Nephron progenitor cell (in vitro differentiated cells): Measurements from ENCODE around the gene LRIG1.
A peak's percentile ranks its signal among the peaks of the same experiment; 100 is the strongest.

ENCODE experiments used
- DNase-seq: peaks from one replicate; pipeline ENCODE4 v3.0.0; 2021
- H3K27ac Mint-ChIP-seq: 2 replicates; pipeline ENCODE4 v1.8.0; 2021; ENCODE audit warnings: mild to moderate bottlenecking, moderate library complexity, mixed read lengths
- H3K27me3 Mint-ChIP-seq: 2 replicates; pipeline ENCODE4 v1.8.0; 2021; ENCODE audit warnings: mild to moderate bottlenecking, low read depth, mixed read lengths; ENCODE audit not compliant: poor library complexity
- H3K36me3 Mint-ChIP-seq: 2 replicates; pipeline ENCODE4 v1.8.0; 2021; ENCODE audit warnings: low read depth, mixed read lengths
- H3K4me1 Mint-ChIP-seq: 2 replicates; pipeline ENCODE4 v1.8.0; 2021; ENCODE audit warnings: mixed read lengths
- H3K4me3 Mint-ChIP-seq: 2 replicates; pipeline ENCODE4 v1.8.0; 2021; ENCODE audit warnings: mild to moderate bottlenecking, moderate library complexity, mixed read lengths
- H3K9me3 Mint-ChIP-seq: 2 replicates; pipeline ENCODE4 v1.8.0; 2021; ENCODE audit warnings: mild to moderate bottlenecking, moderate library complexity, mixed read lengths
- CTCF ChIP-seq: fragments of 200-600 bp; sonication (generic); IDR thresholded peaks from 2 replicates; pipeline ENCODE4 v1.5.0; 2021; ENCODE audit warnings: antibody characterized with exemption

LRIG1 gene

GRCh38 chr3:66363148-66363547 is 137.7 kb downstream of the LRIG1 start:
- Mint-ChIP-seq H3K9me3 (no peaks in the 10 kb centered on the region), H3K36me3 (no peaks in the 10 kb centered on the region), H3K27me3 (peaks cover 4% of the 10 kb centered on the region), H3K27ac (peak overlapping the region; percentile 51), H3K4me1 (peaks cover 31% of the 10 kb centered on the region), H3K4me3 (no peak overlapping the region)
- no peak for TF ChIP-seq CTCF
- peak; percentile 28 for DNase-seq

- Mint-ChIP-seq H3K4me1 (peaks cover 31% of the 10 kb centered on the region), H3K36me3 (no peaks in the 10 kb centered on the region), H3K9me3 (no peaks in the 10 kb centered on the region), H3K27me3 (peaks cover 4% of the 10 kb centered on the region), H3K4me3 (no peak overlapping the region), H3K27ac (peak overlapping the region; percentile 41)
- no peak for DNase-seq
- TF ChIP-seq CTCF: no peak
Measured at GRCh38 chr3:66362541-66362941, 138.3 kb downstream of the LRIG1 start.

- Mint-ChIP-seq H3K4me3 (no peak overlapping the region), H3K9me3 (no peaks in the 10 kb centered on the region), H3K4me1 (peaks cover 31% of the 10 kb centered on the region), H3K27ac (no peak overlapping the region), H3K36me3 (no peaks in the 10 kb centered on the region), H3K27me3 (peaks cover 4% of the 10 kb centered on the region)
- no peak for TF ChIP-seq CTCF
- no peak for DNase-seq
Measured at GRCh38 chr3:66361356-66361755, 139.5 kb downstream of the LRIG1 start.

GRCh38 chr3:66355997-66356396 is 144.8 kb downstream of the LRIG1 start:
- no peak overlapping the region for H3K27ac Mint-ChIP-seq
- H3K36me3 Mint-ChIP-seq: no peaks in the 10 kb centered on the region
- no peaks in the 10 kb centered on the region for H3K9me3 Mint-ChIP-seq
- peaks cover 19% of the 10 kb centered on the region for H3K4me1 Mint-ChIP-seq
- TF ChIP-seq CTCF: no peak
- H3K27me3 Mint-ChIP-seq: no peaks in the 10 kb centered on the region
- H3K4me3 Mint-ChIP-seq: no peak overlapping the region
- no peak for DNase-seq

- no peaks in the 10 kb centered on the region for H3K9me3 Mint-ChIP-seq
- no peaks in the 10 kb centered on the region for H3K27me3 Mint-ChIP-seq
- peaks cover 19% of the 10 kb centered on the region for H3K4me1 Mint-ChIP-seq
- no peak overlapping the region for H3K4me3 Mint-ChIP-seq
- DNase-seq: no peak
- no peak for TF ChIP-seq CTCF
- H3K36me3 Mint-ChIP-seq: no peaks in the 10 kb centered on the region
- no peak overlapping the region for H3K27ac Mint-ChIP-seq
Measured at GRCh38 chr3:66355394-66355793, 145.4 kb downstream of the LRIG1 start.

- Mint-ChIP-seq H3K36me3 (no peaks in the 10 kb centered on the region), H3K4me1 (peaks cover 19% of the 10 kb centered on the region), H3K9me3 (no peaks in the 10 kb centered on the region), H3K4me3 (no peak overlapping the region), H3K27me3 (no peaks in the 10 kb centered on the region), H3K27ac (peak overlapping the region; percentile 78)
- no peak for DNase-seq
- TF ChIP-seq CTCF: no peak
Measured at GRCh38 chr3:66354001-66354400, 146.8 kb downstream of the LRIG1 start.
